Measurements from ENCODE around the gene RREB1. TPM values are rescaled to one million over a fixed set of nuclear protein-coding genes. Genes with fewer than 3 reads are reported as not detected.

Gene RREB1
- polyA plus RNA-seq, 1 donor (not counting 4 experiments of a cell fraction or from before 2014, with no cell fraction given): 6.1 TPM

GRCh38 chr6:7254980-7255835, 147.4 kb downstream of the RREB1 start:
- Histone ChIP-seq H3K27ac (ENCODE audit: control insufficient read depth, insufficient read depth, low read length) (no peak overlapping the region), H3K9ac (ENCODE audit: control insufficient read depth, extremely low read depth, insufficient read depth, low read length) (no peak overlapping the region), H3K4me1 (ENCODE audit: control insufficient read depth, extremely low read depth, insufficient read depth, low read length) (no peaks in the 10 kb centered on the region), H3K79me2 (ENCODE audit: control insufficient read depth, insufficient read depth, low read length) (no peaks in the 10 kb centered on the region), H4K20me1 (ENCODE audit: control insufficient read depth, extremely low read depth, insufficient read depth, low read length) (peaks cover under 1% of the 10 kb centered on the region), H3K9me1 (ENCODE audit: control insufficient read depth, extremely low read depth, insufficient read depth, low read length) (no peaks in the 10 kb centered on the region), H3K36me3 (ENCODE audit: control insufficient read depth in 2 of 2, extremely low read depth in 1 of 2, insufficient read depth in 2 of 2, low read length in 2 of 2) (peaks cover 4 to 8% of the 10 kb centered on the region in 2 experiments), H3K4me2 (ENCODE audit: control insufficient read depth, extremely low read depth, insufficient read depth, low read depth, low read length) (no peak overlapping the region), H3K9me3 (ENCODE audit: control insufficient read depth, low read depth, low read length) (no peaks in the 10 kb centered on the region), H3K4me3 (ENCODE audit: control insufficient read depth in 2 of 3, extremely low read depth in 1 of 3, insufficient read depth in 2 of 3, low read depth in 1 of 3, low read length in 3 of 3) (no peak overlapping the region), H3K27me3 (ENCODE audit: control insufficient read depth, extremely low read depth, insufficient read depth, low read length) (no peaks in the 10 kb centered on the region), H2AFZ (ENCODE audit: control insufficient read depth, low read length) (no peak overlapping the region)
- DNase-seq (ENCODE audit: low read depth, low spot score): no peak
- TF ChIP-seq EZH2 (IDR thresholded peaks at IDR 0.05; ENCODE audit: low read length) (no peak), CTCF (optimal IDR thresholded peaks at IDR 0.05 in 1 of 3, IDR thresholded peaks at IDR 0.05 in 1 of 3, conservative IDR thresholded peaks at IDR 0.05 in 1 of 3; ENCODE audit: extremely low read depth in 1 of 3, insufficient read depth in 2 of 3, low read length in 3 of 3) (no peak)
- dilution Hi-C loops (cut with MboI; ENCODE audit: extremely low pct_ligation_motif_present, low sequenced_read_pairs): no loop called here
- no peak for FAIRE-seq

- DNase-seq (ENCODE audit: low read depth, low spot score) (no peak), FAIRE-seq (no peak)
- Histone ChIP-seq H4K20me1 (ENCODE audit: control insufficient read depth, extremely low read depth, insufficient read depth, low read length) (no peaks in the 10 kb centered on the region), H3K9me1 (ENCODE audit: control insufficient read depth, extremely low read depth, insufficient read depth, low read length) (no peaks in the 10 kb centered on the region), H3K4me3 (ENCODE audit: control insufficient read depth in 2 of 3, extremely low read depth in 1 of 3, insufficient read depth in 2 of 3, low read depth in 1 of 3, low read length in 3 of 3) (no peak overlapping the region), H3K4me1 (ENCODE audit: control insufficient read depth, extremely low read depth, insufficient read depth, low read length) (peaks cover 4% of the 10 kb centered on the region), H3K4me2 (ENCODE audit: control insufficient read depth, extremely low read depth, insufficient read depth, low read depth, low read length) (no peak overlapping the region), H3K36me3 (ENCODE audit: control insufficient read depth in 2 of 2, extremely low read depth in 1 of 2, insufficient read depth in 2 of 2, low read length in 2 of 2) (peaks cover 4 to 5% of the 10 kb centered on the region in 2 experiments), H2AFZ (ENCODE audit: control insufficient read depth, low read length) (no peak overlapping the region), H3K9ac (ENCODE audit: control insufficient read depth, extremely low read depth, insufficient read depth, low read length) (no peak overlapping the region), H3K27ac (ENCODE audit: control insufficient read depth, insufficient read depth, low read length) (no peak overlapping the region), H3K9me3 (ENCODE audit: control insufficient read depth, low read depth, low read length) (no peaks in the 10 kb centered on the region), H3K27me3 (ENCODE audit: control insufficient read depth, extremely low read depth, insufficient read depth, low read length) (no peaks in the 10 kb centered on the region), H3K79me2 (ENCODE audit: control insufficient read depth, insufficient read depth, low read length) (no peaks in the 10 kb centered on the region)
- TF ChIP-seq EZH2 (IDR thresholded peaks at IDR 0.05; ENCODE audit: low read length): no peak
- TF ChIP-seq CTCF (optimal IDR thresholded peaks at IDR 0.05 in 1 of 3, IDR thresholded peaks at IDR 0.05 in 1 of 3, conservative IDR thresholded peaks at IDR 0.05 in 1 of 3; ENCODE audit: extremely low read depth in 1 of 3, insufficient read depth in 2 of 3, low read length in 3 of 3): no peak
- dilution Hi-C loops (cut with MboI; ENCODE audit: extremely low pct_ligation_motif_present, low sequenced_read_pairs): no loop called here
Observed at GRCh38 chr6:7255918-7256317, 148.2 kb downstream of the RREB1 start.

Measured in keratinocyte (primary cell).